Dendritic cell treated with granulocyte-macrophage colony-stimulating factor and Interleukin-4, amounts not matched to agents 40 ng/mL and 50 ng/mL, for 4 days (primary cell): Measurements from ENCODE around the gene CYTH1.

Source experiments
- H3K27ac Mint-ChIP-seq: one replicate; pipeline ENCODE4 v1.8.0; 2022; ENCODE audit warnings: mild to moderate bottlenecking, mixed read lengths
- H3K27me3 Mint-ChIP-seq: one replicate; pipeline ENCODE4 v1.8.0; 2022; ENCODE audit warnings: mild to moderate bottlenecking, mixed read lengths
- H3K36me3 Mint-ChIP-seq: one replicate; pipeline ENCODE4 v1.8.0; 2022; ENCODE audit warnings: low read depth, mixed read lengths
- H3K4me1 Mint-ChIP-seq: one replicate; pipeline ENCODE4 v1.8.0; 2022; ENCODE audit warnings: low read depth, mixed read lengths
- H3K4me3 Mint-ChIP-seq: one replicate; pipeline ENCODE4 v1.8.0; 2022; ENCODE audit warnings: mild to moderate bottlenecking, moderate library complexity, mixed read lengths
- H3K9me3 Mint-ChIP-seq: one replicate; pipeline ENCODE4 v1.8.0; 2022; ENCODE audit warnings: mixed read lengths
- intact Hi-C: fragments of 100-400 bp; cut with micrococcal nuclease; formaldehyde crosslinking; loops from one replicate; pipeline ENCODE4 v1.15.0; 2022

Gene CYTH1

GRCh38 chr17:78738278-78738677, 43.8 kb downstream of the CYTH1 start:
- Mint-ChIP-seq H3K4me3 (no peak overlapping the region), H3K27me3 (no peaks in the 10 kb centered on the region), H3K4me1 (peaks cover 85% of the 10 kb centered on the region), H3K9me3 (no peaks in the 10 kb centered on the region), H3K27ac (no peak overlapping the region), H3K36me3 (peaks cover 59% of the 10 kb centered on the region)
- intact Hi-C loops: loop anchor here (5.0 kb wide), 1 partner anchor 34 kb away; no protein-coding TSS in a partner anchor

- Mint-ChIP-seq H3K4me1 (peaks cover 85% of the 10 kb centered on the region), H3K9me3 (no peaks in the 10 kb centered on the region), H3K27me3 (no peaks in the 10 kb centered on the region), H3K4me3 (no peak overlapping the region), H3K27ac (peak overlapping the region; percentile 89), H3K36me3 (peaks cover 61% of the 10 kb centered on the region)
- intact Hi-C loops: loop anchor here (5.0 kb wide), 1 partner anchor 35 kb away; no protein-coding TSS in a partner anchor
Measured at GRCh38 chr17:78737332-78737731, 44.7 kb downstream of the CYTH1 start.

DNA sequence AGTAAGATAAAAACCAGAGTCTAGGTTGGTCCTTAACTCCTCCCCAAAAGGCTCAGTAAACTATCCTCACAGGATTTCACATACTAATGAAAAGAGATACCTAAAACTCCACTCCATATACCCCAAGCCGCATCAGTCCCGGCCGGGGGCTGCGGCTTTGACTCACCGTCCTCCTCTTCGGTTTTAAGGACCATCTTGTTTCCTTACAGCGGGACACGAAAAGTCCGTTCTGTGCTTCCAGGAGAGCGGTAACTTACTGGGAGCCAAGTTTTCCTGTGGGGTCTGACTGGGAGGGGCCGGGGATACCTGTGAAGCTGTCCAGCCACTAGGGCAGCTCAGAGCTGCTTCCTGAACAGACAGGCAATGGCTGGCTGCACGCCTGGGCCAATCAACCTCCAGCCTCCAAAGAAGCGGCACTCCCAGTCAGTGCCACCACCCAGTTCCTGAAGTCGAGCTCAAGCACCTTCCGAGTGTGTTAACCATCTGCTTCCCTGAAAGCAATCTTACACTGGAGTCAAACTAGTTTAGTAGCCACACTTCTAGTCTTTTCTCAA, 45.5 kb downstream of the CYTH1 start:
- Mint-ChIP-seq H3K9me3 (no peaks in the 10 kb centered on the region), H3K27me3 (no peaks in the 10 kb centered on the region), H3K4me3 (peak overlapping the region; percentile 88), H3K27ac (peak overlapping the region; percentile 89), H3K4me1 (peaks cover 84% of the 10 kb centered on the region), H3K36me3 (peaks cover 65% of the 10 kb centered on the region)
- intact Hi-C loops: loop anchor here (5.0 kb wide), 1 partner anchor 36 kb away; no protein-coding TSS in a partner anchor

DNA sequence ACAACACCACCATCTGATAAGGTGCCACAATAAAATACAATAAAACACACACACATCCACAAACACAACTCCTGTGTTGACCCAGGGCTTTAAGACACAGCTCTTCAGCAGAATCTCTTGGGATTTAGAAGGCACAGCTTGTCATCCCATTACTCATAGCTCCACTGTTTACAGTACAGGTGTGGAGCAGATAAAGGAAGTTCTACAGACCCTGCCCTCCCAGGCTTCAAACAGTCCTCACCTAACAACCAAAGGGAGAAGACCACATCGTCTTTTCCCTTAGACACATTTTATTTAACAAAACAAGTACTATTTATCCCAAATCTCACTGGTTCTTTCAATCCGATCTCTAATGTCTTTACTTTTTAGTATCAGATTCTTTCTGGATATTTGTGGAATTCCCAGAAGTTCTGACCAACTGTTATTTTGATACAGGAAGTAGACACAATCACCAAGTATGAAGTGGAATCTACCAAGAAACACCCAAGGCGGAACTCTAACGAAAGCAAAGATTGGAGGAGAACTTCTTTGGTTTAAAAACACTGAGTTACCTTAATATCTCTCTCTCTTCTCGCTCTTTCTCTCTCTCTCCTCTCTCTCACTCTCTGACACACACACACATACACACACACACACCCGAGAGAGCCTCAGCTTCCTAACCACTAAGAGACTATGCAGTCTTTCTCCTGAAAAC, 46.1 kb downstream of the CYTH1 start:
- peaks cover 83% of the 10 kb centered on the region for H3K4me1 Mint-ChIP-seq
- H3K27me3 Mint-ChIP-seq: no peaks in the 10 kb centered on the region
- no peaks in the 10 kb centered on the region for H3K9me3 Mint-ChIP-seq
- intact Hi-C loops: loop anchor here (5.0 kb wide), 1 partner anchor 36 kb away; no protein-coding TSS in a partner anchor
- H3K27ac Mint-ChIP-seq: peak overlapping the region; percentile 89
- peaks cover 66% of the 10 kb centered on the region for H3K36me3 Mint-ChIP-seq
- H3K4me3 Mint-ChIP-seq: peak overlapping the region; percentile 88

DNA sequence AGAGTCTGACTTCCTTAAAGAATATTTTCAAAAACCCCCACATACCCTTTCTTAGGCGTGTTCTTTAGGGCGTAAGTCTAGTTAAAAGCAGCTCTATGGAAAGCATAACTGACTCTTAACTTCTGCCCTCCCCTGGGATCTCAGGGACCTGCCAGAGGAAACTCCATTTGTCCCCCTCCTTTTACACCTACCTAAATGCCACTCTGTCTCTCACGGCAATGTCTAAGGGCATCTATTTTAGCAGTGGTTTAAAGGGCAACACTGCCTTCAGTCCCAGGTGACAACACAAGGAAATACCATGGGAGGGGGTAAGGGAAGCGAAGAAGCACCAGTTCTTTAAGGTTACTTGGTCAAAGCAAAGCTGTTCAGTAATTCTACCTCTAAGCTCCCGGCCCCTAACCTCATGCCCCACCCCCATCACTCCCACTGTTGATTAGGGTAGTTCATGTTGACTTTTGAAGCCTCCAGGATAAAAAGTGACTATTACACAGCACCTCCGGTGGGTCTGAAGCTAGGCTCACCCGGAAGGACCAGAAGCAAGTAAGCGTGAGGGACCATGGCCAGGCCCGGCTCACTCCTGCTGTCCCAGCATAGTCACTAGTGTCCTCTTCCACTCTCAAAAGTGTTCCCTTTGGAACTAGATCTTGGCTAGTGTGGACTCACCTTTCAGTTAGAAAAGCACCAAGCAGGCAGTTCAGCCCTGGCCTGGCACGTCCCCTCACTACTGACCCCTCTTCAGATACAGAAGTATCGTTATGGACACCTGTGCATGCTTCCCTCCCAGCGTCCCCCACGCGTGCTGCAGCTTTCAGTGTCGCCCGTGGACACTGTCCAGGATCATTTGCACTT, 47.1 kb downstream of the CYTH1 start:
- H3K36me3 Mint-ChIP-seq: peaks cover 64% of the 10 kb centered on the region
- H3K27ac Mint-ChIP-seq: peak overlapping the region; percentile 89
- H3K27me3 Mint-ChIP-seq: no peaks in the 10 kb centered on the region
- H3K9me3 Mint-ChIP-seq: no peaks in the 10 kb centered on the region
- intact Hi-C loops: loop anchor here (5.0 kb wide), 1 partner anchor 37 kb away; no protein-coding TSS in a partner anchor
- peak overlapping the region; percentile 88 for H3K4me3 Mint-ChIP-seq
- H3K4me1 Mint-ChIP-seq: peaks cover 79% of the 10 kb centered on the region

DNA sequence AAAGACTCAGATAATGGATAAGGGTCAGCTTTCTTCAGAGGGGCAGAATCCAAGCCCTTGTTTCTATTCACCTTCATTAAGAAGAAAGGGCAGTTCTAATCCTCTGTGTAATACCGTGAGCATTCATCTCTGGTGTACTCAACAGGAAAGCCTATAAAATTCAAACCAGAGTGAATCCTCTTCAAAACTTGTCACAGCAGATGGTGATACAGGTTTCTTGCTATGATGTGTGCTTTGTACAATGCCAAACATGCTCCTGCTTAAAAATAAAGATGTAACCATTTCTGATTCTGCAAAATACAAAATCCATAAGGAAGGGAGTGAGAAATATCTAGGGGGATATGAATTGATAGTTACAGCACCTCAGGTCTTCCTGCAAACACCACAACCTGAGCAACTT, 49.7 kb downstream of the CYTH1 start:
- Mint-ChIP-seq H3K4me3 (no peak overlapping the region), H3K27me3 (no peaks in the 10 kb centered on the region), H3K27ac (no peak overlapping the region), H3K4me1 (peaks cover 65% of the 10 kb centered on the region), H3K36me3 (peaks cover 66% of the 10 kb centered on the region), H3K9me3 (no peaks in the 10 kb centered on the region)
- intact Hi-C loops: no loop called here

- Mint-ChIP-seq H3K4me1 (peaks cover 65% of the 10 kb centered on the region), H3K9me3 (no peaks in the 10 kb centered on the region), H3K27ac (no peak overlapping the region), H3K27me3 (no peaks in the 10 kb centered on the region), H3K36me3 (peaks cover 70% of the 10 kb centered on the region), H3K4me3 (no peak overlapping the region)
- intact Hi-C loops: no loop called here
Measured at GRCh38 chr17:78731904-78732303, 50.2 kb downstream of the CYTH1 start.

- H3K9me3 Mint-ChIP-seq: no peaks in the 10 kb centered on the region
- peaks cover 77% of the 10 kb centered on the region for H3K36me3 Mint-ChIP-seq
- H3K4me1 Mint-ChIP-seq: peaks cover 72% of the 10 kb centered on the region
- no peaks in the 10 kb centered on the region for H3K27me3 Mint-ChIP-seq
- no peak overlapping the region for H3K4me3 Mint-ChIP-seq
- intact Hi-C loops: no loop called here
- no peak overlapping the region for H3K27ac Mint-ChIP-seq
Measured at GRCh38 chr17:78729641-78730040, 52.4 kb downstream of the CYTH1 start.

DNA sequence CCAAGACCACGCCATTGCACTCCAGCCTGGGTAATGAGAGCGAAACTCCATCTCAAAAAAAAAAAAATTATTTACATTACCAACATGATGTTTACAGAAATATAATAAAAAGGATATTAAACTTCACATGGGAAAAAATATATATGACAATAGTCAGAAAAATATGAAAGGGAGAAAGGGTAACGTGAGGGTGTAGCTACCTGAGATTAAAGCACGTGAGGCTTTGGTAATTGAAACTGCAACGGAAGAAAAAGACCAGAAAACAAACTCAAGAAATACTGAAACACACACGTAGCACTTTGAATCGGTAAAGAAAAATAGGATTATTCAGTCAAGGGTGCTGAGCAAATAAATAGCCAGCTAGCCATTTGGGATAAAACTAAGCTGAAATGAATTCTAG, 53.6 kb downstream of the CYTH1 start:
- no peak overlapping the region for H3K27ac Mint-ChIP-seq
- no peaks in the 10 kb centered on the region for H3K9me3 Mint-ChIP-seq
- H3K4me3 Mint-ChIP-seq: no peak overlapping the region
- intact Hi-C loops: no loop called here
- peaks cover 74% of the 10 kb centered on the region for H3K4me1 Mint-ChIP-seq
- peaks cover 83% of the 10 kb centered on the region for H3K36me3 Mint-ChIP-seq
- no peaks in the 10 kb centered on the region for H3K27me3 Mint-ChIP-seq

DNA sequence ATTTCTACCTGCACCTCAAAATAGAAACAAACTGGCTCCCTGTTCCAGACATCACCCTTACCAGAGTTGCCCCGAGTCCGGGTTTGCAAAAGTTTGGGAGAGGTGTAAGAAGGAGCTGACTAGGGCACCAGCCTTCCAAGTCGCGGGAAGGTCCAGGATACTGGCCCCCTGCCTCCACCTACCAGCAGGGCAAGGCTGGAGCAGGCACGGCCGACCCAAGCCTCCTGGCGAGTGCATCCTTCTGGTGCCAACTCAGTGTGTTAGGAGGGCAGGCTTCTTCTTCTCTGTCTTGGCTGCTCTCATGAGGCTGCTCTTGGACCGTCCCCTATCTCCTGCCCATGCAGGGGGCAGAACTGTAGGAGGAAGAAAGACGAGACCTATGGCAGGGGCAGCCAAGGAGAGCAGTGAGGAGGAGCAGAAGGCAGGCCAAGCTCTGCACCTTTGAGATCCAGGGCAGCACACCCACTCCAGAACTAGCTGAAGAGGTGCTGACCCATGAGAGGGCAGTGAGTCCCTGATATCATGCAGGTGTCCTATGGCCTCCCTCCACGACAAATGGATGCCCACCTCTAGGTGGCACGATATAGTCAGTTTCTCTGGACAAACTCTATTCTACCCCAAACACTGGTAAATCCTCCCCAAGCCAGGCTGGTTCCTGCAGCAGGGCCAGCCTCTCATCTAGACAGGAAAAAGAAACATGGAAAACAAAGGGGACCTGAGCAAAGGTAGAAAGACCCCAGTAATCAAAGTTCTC, 54.4 kb downstream of the CYTH1 start:
- Mint-ChIP-seq H3K4me3 (no peak overlapping the region), H3K27me3 (no peaks in the 10 kb centered on the region), H3K4me1 (peaks cover 74% of the 10 kb centered on the region), H3K27ac (no peak overlapping the region), H3K9me3 (no peaks in the 10 kb centered on the region), H3K36me3 (peaks cover 85% of the 10 kb centered on the region)
- intact Hi-C loops: no loop called here

GRCh38 chr17:78727057-78727456, 55.0 kb downstream of the CYTH1 start:
- peaks cover 79% of the 10 kb centered on the region for H3K36me3 Mint-ChIP-seq
- H3K9me3 Mint-ChIP-seq: no peaks in the 10 kb centered on the region
- no peak overlapping the region for H3K4me3 Mint-ChIP-seq
- H3K27ac Mint-ChIP-seq: no peak overlapping the region
- intact Hi-C loops: no loop called here
- no peaks in the 10 kb centered on the region for H3K27me3 Mint-ChIP-seq
- H3K4me1 Mint-ChIP-seq: peaks cover 74% of the 10 kb centered on the region

DNA sequence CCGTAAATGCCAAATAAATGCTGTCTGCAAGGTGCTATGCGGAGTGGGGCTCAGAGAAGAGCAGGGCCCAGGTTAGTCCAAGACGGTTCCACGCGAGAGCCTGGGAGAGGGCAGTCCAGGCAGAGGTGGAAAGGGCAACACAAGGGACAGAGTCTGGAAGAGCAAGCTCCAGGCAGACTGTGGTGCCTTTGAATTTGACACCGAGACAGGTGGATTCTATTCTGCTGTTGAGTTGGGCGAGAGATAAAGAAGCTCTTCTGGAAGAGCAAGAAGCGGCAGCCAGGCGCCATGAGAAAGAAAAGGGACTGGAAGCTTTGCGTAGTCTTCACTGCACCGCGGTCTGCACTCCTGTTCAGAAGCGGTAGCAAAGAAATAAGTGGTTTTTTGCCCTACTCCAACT, 55.6 kb downstream of the CYTH1 start:
- Mint-ChIP-seq H3K4me1 (peaks cover 76% of the 10 kb centered on the region), H3K4me3 (no peak overlapping the region), H3K36me3 (peaks cover 75% of the 10 kb centered on the region), H3K27ac (no peak overlapping the region), H3K9me3 (no peaks in the 10 kb centered on the region), H3K27me3 (no peaks in the 10 kb centered on the region)
- intact Hi-C loops: no loop called here

DNA sequence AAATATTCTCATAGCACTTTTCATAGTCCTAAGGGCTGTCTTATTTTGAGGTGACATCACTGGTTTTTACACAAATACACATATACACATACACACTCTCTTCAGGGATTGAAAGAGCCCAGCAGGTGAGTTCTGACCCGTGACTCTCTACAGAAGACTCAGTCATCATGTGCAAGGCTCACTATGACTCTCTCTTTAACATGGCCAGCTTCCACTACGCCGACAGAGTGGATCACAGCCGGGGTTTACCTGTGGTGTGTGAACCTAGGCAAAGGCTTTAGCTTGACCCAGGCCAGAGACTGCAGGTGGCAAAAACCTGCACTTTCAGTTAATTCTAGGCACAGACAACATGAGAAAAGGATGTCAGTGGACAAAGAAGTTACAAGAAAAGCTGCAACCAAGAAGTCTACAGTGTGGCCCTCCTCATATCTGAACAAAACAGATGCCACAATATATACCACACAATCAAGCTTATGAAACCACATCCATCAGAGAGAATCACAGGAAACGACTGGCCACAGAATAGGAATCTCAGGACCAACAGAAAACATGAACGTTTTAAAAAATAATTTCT, 56.5 kb downstream of the CYTH1 start:
- no peaks in the 10 kb centered on the region for H3K27me3 Mint-ChIP-seq
- H3K36me3 Mint-ChIP-seq: peaks cover 67% of the 10 kb centered on the region
- H3K4me1 Mint-ChIP-seq: peaks cover 76% of the 10 kb centered on the region
- intact Hi-C loops: no loop called here
- H3K4me3 Mint-ChIP-seq: no peak overlapping the region
- H3K9me3 Mint-ChIP-seq: no peaks in the 10 kb centered on the region
- no peak overlapping the region for H3K27ac Mint-ChIP-seq
